Psoas muscle (tissue), 8 donors: ENCODE results near the gene CDK14. TPM values are rescaled to one million over a fixed set of nuclear protein-coding genes. Genes with fewer than 3 reads are reported as not detected.

Experiments used
- ATAC-seq, 4 donors: fragments of 200-7000 bp; cut with Tn5 transposase; one replicate each; pipeline ENCODE4 v1.9.1; 2020; ENCODE audit warnings: moderate library complexity in 3 of 4, mild to moderate bottlenecking in 2 of 4
- DNase-seq, 2 donors: peaks; one replicate each; pipeline ENCODE4 v3.0.0-alpha.2; 2020
- H3K27ac ChIP-seq: fragments of 200-600 bp; one replicate; pipeline ENCODE4 v1.8.0; 2022
- H3K27me3 ChIP-seq, 3 donors: fragments of 200-600 bp in 1 of 3; one replicate each; pipeline versions ENCODE4 v1.6.1 to v1.8.0; 2013 to 2022; ENCODE audit warnings: low read length in 2 of 3, mild to moderate bottlenecking in 2 of 3, moderate library complexity in 1 of 3; ENCODE audit not compliant: insufficient read depth in 3 of 3
- H3K36me3 ChIP-seq, 2 donors: fragments of 200-600 bp in 1 of 2; one replicate each; pipeline versions ENCODE4 v1.6.1 to v1.8.0; 2013 to 2022; ENCODE audit warnings: low read depth in 1 of 2, mild to moderate bottlenecking in 1 of 2, moderate library complexity in 1 of 2; ENCODE audit not compliant: insufficient read depth in 1 of 2
- H3K4me1 ChIP-seq: fragments of 200-600 bp; one replicate; pipeline ENCODE4 v1.8.0; 2022
- H3K4me3 ChIP-seq: fragments of 200-600 bp; one replicate; pipeline ENCODE4 v1.8.0; 2022; ENCODE audit warnings: mild to moderate bottlenecking
- H3K9me3 ChIP-seq: fragments of 200-600 bp; one replicate; pipeline ENCODE4 v1.8.0; 2022
- CTCF ChIP-seq: fragments of 200-600 bp; IDR thresholded peaks from one replicate; pipeline ENCODE4 v1.8.0; 2022; ENCODE audit warnings: antibody characterized with exemption
- WGBS, 3 donors: extraction: QIAGEN DNeasy Blood & Tissue Kit; methylation state at CpG; one replicate each; pipeline versions ENCODE4 v1.1.6 to v1.1.7; 2013; 5-methylcytosine and 5-hydroxymethylcytosine counted together
- intact Hi-C, 2 donors: fragments of 100-400 bp; cut with DNase I; formaldehyde crosslinking; loops; one replicate each; pipeline versions ENCODE4 v1.11.0 to v1.14.2; 2022
- polyA plus RNA-seq, 3 donors: library from polyadenylated mRNA; stranded (reverse); fragments of 200-250 nt; gene quantifications; one replicate each; pipeline ENCODE4 v1.2.3, GENCODE V29; 2013
- total RNA-seq, 4 donors: library from RNA; stranded (reverse); fragmentation: NEBNext Ultra II Directional in 2 of 4; extraction: Animal tissue kit (Norgen Biotek cat#: 25700) in 2 of 4; gene quantifications; one replicate each; pipeline versions ENCODE4 v1.2.1 to v1.2.4, GENCODE V29; 2021 to 2023
- donor health status: healthy with polysubstance abuse.
- donor health status: DM: no; HTN: no; CAD: no; lungs with moderate emphysema.
- donor health status: Bipolar disorder and iron deficiency.
- donor health status: healthy.
- donor health status: DM: yes; HTN: yes; CAD: no.
- donor health status: DM: no; HTN: no; CAD: no.
- donor health status: DM: no; HTN: no; CAD: no.
- donor health status: DM: yes; HTN: yes; CAD: no.

Gene CDK14
- total and polyA plus RNA-seq, 7 donors = 1.7 to 16.6 (median 10.6) TPM

GRCh38 chr7:90900628-90901356 is 304.7 kb downstream of the CDK14 start:
- ATAC-seq = no peak
- intact Hi-C loops = no loop called here
- Histone ChIP-seq H3K4me3 (no peak overlapping the region), H3K27me3 (no peaks in the 10 kb centered on the region), H3K4me1 (peaks cover 4% of the 10 kb centered on the region), H3K9me3 (no peaks in the 10 kb centered on the region), H3K27ac (no peak overlapping the region), H3K36me3 (no peaks in the 10 kb centered on the region)
- DNase-seq = no peak
- no peak for TF ChIP-seq CTCF
- 82 to 87% (median 85%) methylated on average over 4 of the region's 4 CpGs for WGBS, 3 donors

- TF ChIP-seq CTCF = no peak
- ATAC-seq (no peak), DNase-seq (no peak)
- WGBS, 3 donors = 78 to 85% (median 83%) methylated on average over 3 of the region's 3 CpGs
- intact Hi-C loops = no loop called here
- no peaks in the 10 kb centered on the region for H3K4me1 ChIP-seq
- H3K27me3 ChIP-seq = no peaks in the 10 kb centered on the region
- H3K27ac ChIP-seq = no peak overlapping the region
- H3K9me3 ChIP-seq = no peaks in the 10 kb centered on the region
- no peak overlapping the region for H3K4me3 ChIP-seq
- no peaks in the 10 kb centered on the region for H3K36me3 ChIP-seq
These were observed 307.7 kb downstream of the CDK14 start for GRCh38 chr7:90903841-90904240.

- Histone ChIP-seq H3K9me3 (no peaks in the 10 kb centered on the region), H3K36me3 (no peaks in the 10 kb centered on the region), H3K27ac (no peak overlapping the region), H3K4me3 (no peak overlapping the region), H3K27me3 (no peaks in the 10 kb centered on the region), H3K4me1 (no peaks in the 10 kb centered on the region)
- WGBS, 3 donors = 95 to 98% (median 96%) methylated on average over 4 of the region's 4 CpGs
- TF ChIP-seq CTCF = no peak
- DNase-seq (no peak), ATAC-seq (no peak)
- intact Hi-C loops = no loop called here
These were observed 314.0 kb downstream of the CDK14 start for GRCh38 chr7:90910136-90910535.

- WGBS, 3 donors = 68 to 77% (median 71%) methylated on average over 4 of the region's 4 CpGs
These were observed 320.2 kb downstream of the CDK14 start for GRCh38 chr7:90916319-90916718.

More at GRCh38 chr7:90916319-90916718, 320.2 kb downstream of the CDK14 start:
- Histone ChIP-seq H3K4me1 (no peaks in the 10 kb centered on the region), H3K9me3 (no peaks in the 10 kb centered on the region), H3K36me3 (no peaks in the 10 kb centered on the region), H3K4me3 (no peak overlapping the region), H3K27me3 (no peaks in the 10 kb centered on the region), H3K27ac (no peak overlapping the region)
- no peak for ATAC-seq
- no peak for TF ChIP-seq CTCF
- DNase-seq = no peak
- intact Hi-C loops = no loop called here
